CD4-positive, alpha-beta T cell treated with Interleukin-4 for 1 hour (primary cell): ENCODE results near the gene MCCC1.
A peak's percentile ranks its signal among the peaks of the same experiment; 100 is the strongest.
"Not testable (repeated sequence)": the region's sequence is repeated elsewhere in the genome, so short reads cannot be mapped to it uniquely, and the experiment has no call there.

Experiments used
- DNase-seq, 2 donors: peaks; one replicate each; pipeline ENCODE4 v3.0.0-alpha.2; 2020 to 2022

MCCC1 gene

GRCh38 chr3:183099026-183099837, at the start of gene MCCC1:
Gene MCCC1, minus strand, starts transcription at chr3:183099496. Its CDS starts 56 bp downstream, at chr3:183099440.
- peak; percentile 97 for DNase-seq

GRCh38 chr3:183148056-183148455, 48.8 kb upstream of the MCCC1 start:
- no peak for DNase-seq

- DNase-seq, result no peak
These were observed 45.1 kb upstream of the MCCC1 start for GRCh38 chr3:183144363-183144762.

GRCh38 chr3:183142199-183142598, 42.9 kb upstream of the MCCC1 start:
- DNase-seq, result no peak

- no peak for DNase-seq
These were observed 35.5 kb upstream of the MCCC1 start for GRCh38 chr3:183134844-183135243.

- DNase-seq, result no peak
These were observed 33.1 kb upstream of the MCCC1 start for GRCh38 chr3:183132409-183132808.

- no peak for DNase-seq
These were observed 32.4 kb upstream of the MCCC1 start for GRCh38 chr3:183131735-183132134.

GRCh38 chr3:183131186-183131725, 32.0 kb upstream of the MCCC1 start:
- no peak for DNase-seq

GRCh38 chr3:183129243-183129642, 29.9 kb upstream of the MCCC1 start:
- DNase-seq, result peak in 1 of 2 donors; percentile 1

- DNase-seq, result no peak
These were observed 29.4 kb upstream of the MCCC1 start for GRCh38 chr3:183128709-183129108.

- no peak for DNase-seq
These were observed 24.6 kb upstream of the MCCC1 start for GRCh38 chr3:183123891-183124290.

GRCh38 chr3:183122257-183122932, 23.1 kb upstream of the MCCC1 start:
- DNase-seq, result peak in 1 of 2 donors; percentile 61

GRCh38 chr3:183120538-183121215, 21.4 kb upstream of the MCCC1 start:
- DNase-seq, result no peak

- DNase-seq, result no peak
These were observed 17.8 kb upstream of the MCCC1 start for GRCh38 chr3:183117056-183117455.

- DNase-seq, result peak; percentile 64 to 87
These were observed 16.8 kb upstream of the MCCC1 start for GRCh38 chr3:183116025-183116614.

GRCh38 chr3:183114384-183115178, 15.3 kb upstream of the MCCC1 start:
- DNase-seq, result no peak

GRCh38 chr3:183109847-183110246, 10.6 kb upstream of the MCCC1 start:
- not testable (repeated sequence) for DNase-seq

- DNase-seq, result no peak
These were observed 9.2 kb upstream of the MCCC1 start for GRCh38 chr3:183108470-183108869.

- no peak for DNase-seq
These were observed 8.7 kb upstream of the MCCC1 start for GRCh38 chr3:183108001-183108449.

- not testable (repeated sequence) for DNase-seq
These were observed 8.1 kb upstream of the MCCC1 start for GRCh38 chr3:183107372-183107771.

- no peak for DNase-seq
These were observed 7.3 kb upstream of the MCCC1 start for GRCh38 chr3:183106635-183107034.

GRCh38 chr3:183103950-183104349, 4.7 kb upstream of the MCCC1 start:
- not testable (repeated sequence) for DNase-seq
